GM18951 (cell line): ENCODE measurements around the gene APBA1.
"Not testable (repeated sequence)": the region's sequence is repeated elsewhere in the genome, so short reads cannot be mapped to it uniquely, and the experiment has no call there.

Experiments used
- POLR2A ChIP-seq: IDR thresholded peaks from 4 replicates; pipeline ENCODE4 v1.6.1; 2011; ENCODE audit warnings: mild to moderate bottlenecking; ENCODE audit not compliant: insufficient read length, insufficient read depth; ENCODE audit errors: extremely low read depth
- in situ Hi-C: fragments of 300-500 bp; cut with MboI; formaldehyde crosslinking; loops from one replicate; pipeline ENCODE4 v1.12.0; 2022; ENCODE audit warnings: low sequenced_read_pairs, mixed read lengths, inconsistent platforms; ENCODE audit not compliant: unreplicated experiment

The APBA1 gene

DNA sequence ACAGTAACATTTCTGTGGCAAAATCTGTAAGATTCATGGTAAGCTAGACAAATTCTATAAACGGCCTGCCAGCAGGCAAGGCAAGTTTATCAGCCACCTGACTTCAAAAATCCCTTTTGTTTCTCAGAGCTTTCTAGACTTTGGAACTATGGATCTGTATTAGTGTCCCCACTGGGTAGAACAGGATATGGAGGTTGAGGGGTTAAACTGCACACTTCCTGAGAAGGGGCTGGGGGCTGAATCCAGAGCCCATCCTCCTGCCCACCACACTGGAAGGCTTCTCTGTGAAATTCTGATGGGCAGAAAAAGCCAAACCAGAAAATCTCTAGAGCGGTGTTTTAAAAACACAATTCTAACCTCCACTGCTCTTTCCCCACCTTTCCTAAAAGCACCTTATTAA, 218.4 kb downstream of the APBA1 start:
- in situ Hi-C loops, result no loop called here
- TF ChIP-seq POLR2A, result no peak

DNA sequence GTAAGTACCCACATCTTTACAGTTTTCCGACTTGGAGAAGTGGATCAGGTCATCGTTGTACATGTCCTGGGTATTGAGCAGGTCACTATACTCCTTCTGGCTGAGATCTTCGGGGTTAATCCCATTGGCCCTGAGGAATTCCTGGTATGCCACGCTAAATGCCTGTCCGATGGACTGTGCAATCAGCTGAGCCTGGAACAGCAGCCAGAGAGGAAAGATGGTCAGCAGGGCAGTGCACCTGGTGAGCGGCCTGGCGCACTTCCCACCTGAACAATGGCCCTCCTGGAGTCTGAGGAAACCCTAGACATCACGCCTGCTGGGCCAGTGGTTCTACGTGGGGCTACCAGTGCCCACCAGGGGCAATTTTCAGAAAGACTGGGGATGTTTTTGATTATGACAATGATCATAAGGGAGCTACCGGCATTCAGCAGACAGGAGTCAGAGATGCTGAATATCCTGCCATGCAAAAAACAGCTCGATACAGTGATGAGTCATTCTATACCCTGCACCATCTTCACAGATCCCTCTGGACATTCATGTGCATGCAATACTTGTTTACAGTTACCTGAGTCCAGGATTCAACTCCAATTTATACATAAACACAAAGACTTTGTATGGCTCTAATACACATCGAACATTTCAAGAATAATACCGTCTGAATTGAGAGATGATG, 219.9 kb downstream of the APBA1 start:
- no peak for TF ChIP-seq POLR2A
- in situ Hi-C loops, result no loop called here

DNA sequence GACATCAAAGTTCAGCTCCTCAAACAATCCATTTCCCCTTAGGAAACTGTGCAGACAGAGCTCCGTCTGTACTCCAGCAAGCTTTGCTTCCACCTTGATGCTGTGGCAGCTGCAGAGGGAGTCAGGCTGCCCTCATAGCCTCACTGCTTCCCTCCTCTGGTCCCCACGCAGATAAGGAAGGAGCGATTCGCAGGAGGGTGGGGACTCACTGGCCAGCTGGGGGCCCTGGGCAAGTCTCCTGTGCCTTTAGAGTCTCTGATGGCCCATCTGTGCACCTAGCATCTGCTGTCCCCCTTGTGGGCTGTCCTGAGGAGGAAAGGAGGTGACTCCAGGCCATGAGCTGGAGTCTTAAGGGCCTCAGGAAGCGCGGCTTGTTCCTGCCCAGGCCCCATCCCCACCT, 225.7 kb downstream of the APBA1 start:
- TF ChIP-seq POLR2A, result no peak
- in situ Hi-C loops, result no loop called here

DNA sequence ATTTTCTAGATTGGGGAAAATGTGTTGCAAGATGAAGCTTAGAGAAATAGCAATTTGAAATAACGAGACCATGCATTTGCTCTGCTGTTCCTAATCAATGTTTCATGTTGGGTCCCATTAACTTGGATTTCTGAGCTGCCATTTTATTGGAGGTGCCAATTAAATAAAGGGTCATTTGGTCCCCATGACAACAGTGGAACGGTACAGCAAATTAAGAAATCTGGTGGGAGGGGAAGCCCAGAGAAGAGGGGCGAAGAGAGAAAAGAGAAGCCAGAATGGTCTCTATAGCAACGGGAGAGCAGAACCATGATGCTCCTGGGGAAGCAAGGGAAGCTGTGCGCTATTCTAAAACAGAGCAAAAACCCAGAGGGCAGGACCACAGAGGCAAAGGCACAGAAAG, 226.9 kb downstream of the APBA1 start:
- TF ChIP-seq POLR2A, result no peak
- in situ Hi-C loops, result no loop called here

DNA sequence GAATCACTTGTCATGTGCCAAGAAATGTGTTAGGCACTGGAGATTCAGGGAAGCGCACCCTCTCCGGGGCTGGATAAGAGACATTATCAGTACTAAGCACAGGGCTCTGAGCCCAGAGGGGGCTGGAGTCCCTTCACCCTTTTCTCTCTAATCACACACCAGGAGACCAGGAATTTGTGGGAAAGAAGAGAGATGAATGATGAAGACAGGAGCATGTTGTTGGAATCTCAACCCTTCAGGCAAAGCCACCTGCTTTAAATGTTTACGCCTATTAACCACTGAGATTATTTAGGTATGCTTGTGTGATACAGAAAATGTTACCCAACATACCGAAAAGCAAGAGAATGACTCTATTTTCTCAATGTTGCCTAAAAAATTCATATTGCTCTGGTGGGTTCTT, 227.4 kb downstream of the APBA1 start:
- in situ Hi-C loops, result no loop called here
- TF ChIP-seq POLR2A, result no peak

DNA sequence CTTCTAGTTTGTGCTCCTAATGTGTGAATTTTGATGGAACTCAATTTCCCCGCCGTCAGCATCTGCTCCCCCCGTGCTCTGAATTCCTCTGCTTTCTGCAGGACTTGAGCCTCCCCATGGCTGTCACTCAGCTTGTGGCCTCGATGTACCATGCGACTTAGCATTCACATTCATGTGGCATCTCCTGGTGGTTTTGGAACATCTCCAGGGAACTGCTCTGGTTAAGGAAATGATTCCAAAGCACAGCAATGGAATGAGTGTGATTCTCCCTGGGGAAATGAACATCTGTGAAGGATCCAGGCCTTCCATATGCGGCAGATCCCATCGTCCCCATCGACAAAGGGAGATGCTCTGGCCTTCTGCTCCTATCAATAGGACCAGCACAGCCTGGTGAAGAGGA, 228.2 kb downstream of the APBA1 start:
- in situ Hi-C loops, result no loop called here
- no peak for TF ChIP-seq POLR2A

DNA sequence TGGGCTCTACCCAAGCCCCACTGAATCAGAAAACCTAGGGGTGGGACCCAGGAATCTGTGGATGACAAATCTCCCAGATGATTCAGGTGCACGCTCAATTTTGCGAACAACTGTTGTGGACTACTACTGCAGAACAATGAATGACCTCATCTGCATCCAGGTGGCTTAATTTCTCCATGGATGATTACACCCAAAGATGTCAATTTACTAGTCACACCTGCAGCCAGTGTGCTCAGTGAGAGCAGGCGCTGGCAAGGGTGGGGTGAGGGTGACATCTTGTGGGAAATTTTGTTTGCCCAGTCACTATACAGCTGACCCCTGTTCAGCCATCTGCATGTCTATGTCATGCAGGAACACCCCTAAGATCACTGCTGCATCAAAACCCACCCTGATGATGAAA, 229.0 kb downstream of the APBA1 start:
- in situ Hi-C loops, result no loop called here

DNA sequence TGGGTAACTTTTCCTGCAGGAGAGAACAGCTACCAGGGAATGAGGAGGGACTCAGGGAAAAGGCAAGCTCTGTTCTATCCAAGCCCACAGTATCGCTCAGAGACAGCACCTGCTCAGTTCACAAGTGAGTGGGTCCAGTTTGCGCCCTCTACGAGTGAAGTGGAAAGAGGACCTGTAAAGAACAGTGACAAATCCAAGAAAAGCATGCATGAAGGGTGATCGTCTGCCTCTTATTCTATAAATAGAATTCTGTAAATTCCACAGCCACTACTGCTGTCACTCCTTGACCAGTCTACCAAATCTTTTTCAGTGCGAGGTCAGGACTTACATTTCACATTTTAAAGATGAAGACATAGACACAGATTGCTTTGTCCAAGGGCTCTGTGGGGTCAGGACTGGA, 229.7 kb downstream of the APBA1 start:
- in situ Hi-C loops, result no loop called here

More for the DNA sequence above, 229.0 kb downstream of the APBA1 start:
- TF ChIP-seq POLR2A, result no peak

DNA sequence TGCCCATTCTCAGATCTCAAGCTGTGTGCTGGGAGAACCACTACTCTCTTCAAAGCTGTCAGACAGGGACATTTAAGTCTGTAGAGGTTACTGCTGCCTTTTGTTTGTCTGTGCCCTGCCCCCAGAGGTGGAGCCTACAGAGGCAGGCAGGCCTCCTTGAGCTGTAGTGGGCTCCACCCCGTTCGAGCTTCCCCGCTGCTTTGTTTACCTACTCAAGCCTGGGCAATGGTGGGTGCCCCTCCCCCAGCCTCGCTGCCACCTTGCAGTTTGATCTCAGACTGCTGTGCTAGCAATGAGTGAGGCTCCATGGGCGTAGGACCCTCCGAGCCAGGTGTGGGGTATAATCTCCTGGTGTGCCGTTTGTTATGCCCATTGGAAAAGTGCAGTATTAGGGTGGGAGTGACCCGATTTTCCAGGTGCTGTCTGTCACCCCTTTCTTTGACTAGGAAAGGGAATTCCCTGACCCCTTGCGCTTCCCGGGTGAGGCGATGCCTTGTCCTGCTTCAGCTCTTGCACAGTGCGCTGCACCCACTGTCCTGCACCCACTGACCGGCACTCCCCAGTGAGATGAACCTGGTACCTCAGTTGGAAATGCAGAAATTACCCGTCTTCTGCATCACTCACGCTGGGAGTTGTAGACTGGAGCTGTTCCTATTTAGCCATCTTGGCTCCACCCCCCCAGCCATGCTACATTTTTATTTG, 231.8 kb downstream of the APBA1 start:
- in situ Hi-C loops, result not testable (repeated sequence)

More for the DNA sequence above, 229.7 kb downstream of the APBA1 start:
- TF ChIP-seq POLR2A, result no peak

DNA sequence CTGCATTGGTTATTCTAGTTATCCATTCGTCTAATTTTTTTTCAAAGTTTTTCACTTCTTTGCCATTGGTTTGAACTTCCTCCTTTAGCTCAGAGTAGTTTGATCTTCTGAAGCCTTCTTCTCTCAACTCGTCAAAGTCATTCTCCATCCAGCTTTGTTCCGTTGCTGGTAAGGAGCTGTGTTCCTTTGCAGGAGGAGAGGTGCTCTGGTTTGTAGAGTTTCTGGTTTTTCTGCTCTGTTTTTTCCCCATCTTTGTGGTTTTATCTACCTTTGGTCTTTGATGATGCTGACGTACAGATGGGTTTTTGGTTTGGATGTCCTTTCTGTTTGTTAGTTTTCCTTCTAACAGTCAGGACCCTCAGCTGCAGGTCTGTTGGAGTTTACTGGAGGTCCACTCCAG, 232.5 kb downstream of the APBA1 start:
- in situ Hi-C loops, result not testable (repeated sequence)

DNA sequence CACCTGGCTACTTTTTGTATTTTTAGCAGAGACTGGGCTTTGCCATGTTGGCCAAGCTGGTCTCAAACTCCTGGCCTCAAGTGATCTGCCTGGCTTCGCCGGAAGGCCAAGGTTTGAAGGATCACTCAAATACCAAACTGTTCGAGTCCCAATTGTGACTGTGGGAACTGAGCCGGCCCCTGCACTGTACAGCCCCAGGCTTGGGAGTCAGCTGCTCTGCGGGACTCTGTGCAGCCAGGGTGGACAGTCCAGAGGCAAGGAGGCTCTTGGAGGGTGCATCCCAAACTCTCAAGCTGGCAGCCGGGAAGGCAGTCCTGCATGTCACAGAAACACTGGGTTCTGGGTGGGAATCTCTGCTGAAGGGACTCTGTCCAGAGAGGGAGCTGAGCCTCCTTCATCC, 238.2 kb downstream of the APBA1 start:
- in situ Hi-C loops, result no loop called here
- no peak for TF ChIP-seq POLR2A

DNA sequence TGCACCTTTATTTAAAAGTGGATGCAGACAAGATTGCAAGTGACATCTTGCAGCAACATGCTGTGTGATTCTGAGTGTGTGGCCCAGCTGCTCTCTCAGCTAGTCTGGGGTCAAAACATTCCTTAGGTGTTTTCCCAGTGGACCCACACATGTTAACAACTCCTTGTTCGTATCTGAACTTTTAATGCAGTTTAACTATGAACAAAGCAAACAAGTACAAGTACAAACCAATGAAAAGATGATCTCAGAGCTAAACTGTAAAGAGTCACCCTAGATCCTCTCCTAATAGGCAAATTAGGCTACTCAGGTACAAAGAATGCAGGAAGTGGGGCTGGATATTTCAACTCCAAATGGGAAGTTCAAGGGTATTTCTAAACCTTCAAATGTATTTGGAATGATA, 238.8 kb downstream of the APBA1 start:
- no peak for TF ChIP-seq POLR2A
- in situ Hi-C loops, result no loop called here

DNA sequence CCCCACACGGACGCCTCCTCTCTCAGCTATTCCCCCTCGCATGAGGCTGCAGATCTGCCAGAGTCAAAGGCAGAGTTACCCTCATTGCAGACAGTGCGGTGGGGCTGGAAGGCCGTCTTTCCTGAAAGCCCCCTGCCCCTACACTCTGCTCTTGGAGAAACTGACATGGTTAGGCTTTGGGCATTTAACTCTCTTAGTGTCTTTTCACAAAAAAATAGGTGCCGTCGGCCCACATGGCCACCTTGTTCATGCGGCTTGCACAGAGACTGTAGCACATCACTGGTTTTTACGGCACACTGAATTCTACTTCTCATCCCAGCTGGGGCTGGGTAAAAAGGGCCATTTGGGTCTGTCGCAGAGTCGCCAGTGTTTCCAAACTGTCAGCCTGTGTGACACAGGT, 239.5 kb downstream of the APBA1 start:
- in situ Hi-C loops, result no loop called here

DNA sequence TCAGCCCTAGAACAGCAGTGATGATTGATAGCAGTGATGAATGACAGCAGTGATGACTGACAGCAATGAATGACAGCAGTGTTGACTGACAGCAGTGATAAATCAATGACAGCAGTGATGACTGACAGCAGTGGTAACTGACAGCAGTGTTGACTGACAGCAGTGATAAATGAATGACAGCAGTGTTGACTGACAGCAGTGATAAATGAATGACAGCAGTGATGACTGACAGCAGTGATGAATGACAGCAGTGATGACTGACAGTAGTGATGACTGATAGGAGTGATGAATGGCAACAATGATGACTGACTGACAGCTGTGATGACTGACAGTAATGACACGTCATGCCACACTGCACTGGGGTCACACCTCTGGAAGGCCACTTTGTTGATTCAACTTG, 240.4 kb downstream of the APBA1 start:
- TF ChIP-seq POLR2A, result no peak
- in situ Hi-C loops, result no loop called here

More for the DNA sequence above, 239.5 kb downstream of the APBA1 start:
- no peak for TF ChIP-seq POLR2A

DNA sequence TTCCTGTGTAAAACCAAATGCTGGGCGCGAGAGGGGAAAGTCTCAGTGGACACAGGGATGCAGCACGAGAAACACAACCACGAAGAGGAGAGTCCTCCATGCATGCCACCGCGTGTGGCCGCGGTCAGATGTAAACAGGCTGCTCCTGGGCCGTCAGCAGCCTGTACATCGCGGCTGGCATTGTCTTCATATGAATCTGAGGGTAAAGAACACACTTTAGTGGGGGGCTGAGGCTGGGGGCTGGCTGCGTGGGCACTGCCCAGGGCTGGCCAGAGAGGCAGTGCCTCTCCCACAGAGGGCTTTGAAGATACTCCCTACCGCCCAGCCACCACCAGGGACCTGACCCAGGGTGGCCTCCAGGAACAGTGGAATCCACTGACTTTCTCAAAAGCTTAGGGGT, 241.0 kb downstream of the APBA1 start:
- in situ Hi-C loops, result no loop called here
- TF ChIP-seq POLR2A, result no peak

DNA sequence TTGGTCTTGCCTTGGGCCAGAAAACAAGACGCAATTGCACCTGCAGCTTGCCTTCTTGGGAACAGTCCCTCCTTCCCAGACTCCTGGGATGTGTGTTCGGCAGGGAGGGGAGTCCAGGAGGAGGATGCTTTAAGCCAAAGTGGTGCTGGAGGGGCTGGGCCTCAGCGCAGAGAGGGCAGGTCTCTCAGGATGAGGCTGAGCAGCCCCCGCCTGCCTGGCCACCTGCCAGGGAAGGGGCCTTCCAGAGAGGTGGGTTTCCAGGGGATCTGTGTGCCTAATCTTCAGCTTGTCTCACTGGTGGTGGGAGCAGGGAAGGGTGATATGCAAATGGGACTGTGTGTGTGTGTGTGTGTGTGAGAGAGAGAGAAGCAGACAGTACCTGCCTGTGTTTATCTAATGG, 242.0 kb downstream of the APBA1 start:
- TF ChIP-seq POLR2A, result no peak
- in situ Hi-C loops, result no loop called here
